HG03039 (cell line): Measurements from ENCODE around the gene CCDC149.

Experiments
- ATAC-seq: cut with Tn5 transposase; IDR thresholded peaks from one replicate; pipeline ENCODE4 v1.9.1; 2021; ENCODE audit warnings: mild to moderate bottlenecking, moderate library complexity; ENCODE audit not compliant: unreplicated experiment

Gene CCDC149

GRCh38 chr4:24845132-24845531, 67.7 kb downstream of the CCDC149 start:
- ATAC-seq, result no peak

GRCh38 chr4:24843096-24843495, 69.7 kb downstream of the CCDC149 start:
- ATAC-seq, result no peak

GRCh38 chr4:24842356-24842755, 70.5 kb downstream of the CCDC149 start:
- no peak for ATAC-seq

- no peak for ATAC-seq
Measured at GRCh38 chr4:24840826-24841543, 71.9 kb downstream of the CCDC149 start.

- ATAC-seq, result no peak
Measured at GRCh38 chr4:24840362-24840761, 72.5 kb downstream of the CCDC149 start.

- ATAC-seq, result no peak
Measured at GRCh38 chr4:24837781-24838180, 75.1 kb downstream of the CCDC149 start.

GRCh38 chr4:24837336-24837735, 75.5 kb downstream of the CCDC149 start:
- no peak for ATAC-seq

- no peak for ATAC-seq
Measured at GRCh38 chr4:24836661-24837242, 76.1 kb downstream of the CCDC149 start.

- ATAC-seq, result no peak
Measured at GRCh38 chr4:24835696-24836095, 77.1 kb downstream of the CCDC149 start.

GRCh38 chr4:24831637-24832036, 81.2 kb downstream of the CCDC149 start:
- no peak for ATAC-seq

GRCh38 chr4:24824720-24825119, 88.1 kb downstream of the CCDC149 start:
- no peak for ATAC-seq

GRCh38 chr4:24820541-24820940, 92.3 kb downstream of the CCDC149 start:
- no peak for ATAC-seq

GRCh38 chr4:24816797-24817196, 96.0 kb downstream of the CCDC149 start:
- ATAC-seq, result no peak

- ATAC-seq, result no peak
Measured at GRCh38 chr4:24813732-24814131, 99.1 kb downstream of the CCDC149 start.

- no peak for ATAC-seq
Measured at GRCh38 chr4:24810871-24811631, 101.8 kb downstream of the CCDC149 start.

- no peak for ATAC-seq
Measured at GRCh38 chr4:24809815-24810405, 102.9 kb downstream of the CCDC149 start.

- ATAC-seq, result no peak
Measured at GRCh38 chr4:24809376-24809775, 103.5 kb downstream of the CCDC149 start.

GRCh38 chr4:24808955-24809354, 103.9 kb downstream of the CCDC149 start:
- no peak for ATAC-seq

GRCh38 chr4:24808261-24808660, 104.6 kb downstream of the CCDC149 start:
- no peak for ATAC-seq

GRCh38 chr4:24807611-24808010, 105.2 kb downstream of the CCDC149 start:
- ATAC-seq, result no peak

GRCh38 chr4:24806206-24806990, 106.4 kb downstream of the CCDC149 start:
- no peak for ATAC-seq
